GM06990 (cell line): ENCODE results near the gene KCNT1.

Experiments
- DNase-seq: peaks from one replicate; pipeline ENCODE4 v3.0.0-alpha.2; 2011; ENCODE audit not compliant: insufficient read length; ENCODE audit errors: extremely low read depth
- H3K27me3 ChIP-seq: replicated peaks from 2 replicates; pipeline ENCODE4 v1.6.0; 2011; ENCODE audit warnings: low read length; ENCODE audit not compliant: control insufficient read depth, insufficient read depth
- H3K36me3 ChIP-seq: 2 replicates; pipeline ENCODE4 v1.5.1; 2011; ENCODE audit warnings: low read length; ENCODE audit not compliant: control insufficient read depth, insufficient read depth
- H3K4me3 ChIP-seq: replicated peaks from 2 replicates; pipeline ENCODE4 v1.5.1; 2011; ENCODE audit warnings: low read depth, mild to moderate bottlenecking, control low read depth, low read length
- CTCF ChIP-seq: IDR thresholded peaks from 2 replicates; pipeline ENCODE4 v1.5.1; 2011; ENCODE audit warnings: low read length, control low read depth, mild to moderate bottlenecking, inconsistent platforms; ENCODE audit not compliant: insufficient read depth, poor library complexity, severe bottlenecking

KCNT1 gene

GRCh38 chr9:135683401-135684034 is 18.5 kb upstream of the KCNT1 start:
- no peak overlapping the region for H3K4me3 ChIP-seq
- DNase-seq: no peak
- no peak for TF ChIP-seq CTCF
- no peaks in the 10 kb centered on the region for H3K36me3 ChIP-seq
- H3K27me3 ChIP-seq: no peaks in the 10 kb centered on the region

- no peaks in the 10 kb centered on the region for H3K27me3 ChIP-seq
Observed at GRCh38 chr9:135684691-135685090, 17.3 kb upstream of the KCNT1 start.

GRCh38 chr9:135687216-135687615 is 14.8 kb upstream of the KCNT1 start:
- no peak for TF ChIP-seq CTCF
- H3K27me3 ChIP-seq: no peaks in the 10 kb centered on the region; the same call in 1 of the 2 replicates
- H3K36me3 ChIP-seq: no peaks in the 10 kb centered on the region
- H3K4me3 ChIP-seq: no peak overlapping the region
- no peak for DNase-seq

More at GRCh38 chr9:135684691-135685090, 17.3 kb upstream of the KCNT1 start:
- Histone ChIP-seq H3K36me3 (no peaks in the 10 kb centered on the region), H3K4me3 (no peak overlapping the region)
- no peak for DNase-seq
- TF ChIP-seq CTCF: no peak

GRCh38 chr9:135689011-135689410 is 13.0 kb upstream of the KCNT1 start:
- H3K4me3 ChIP-seq: no peak overlapping the region
- no peak for TF ChIP-seq CTCF
- no peaks in the 10 kb centered on the region; the same call in 1 of the 2 replicates for H3K27me3 ChIP-seq
- H3K36me3 ChIP-seq: no peaks in the 10 kb centered on the region
- no peak for DNase-seq

- Histone ChIP-seq H3K4me3 (no peak overlapping the region), H3K27me3 (no peaks in the 10 kb centered on the region; the same call in none of the 2 replicates), H3K36me3 (no peaks in the 10 kb centered on the region)
- TF ChIP-seq CTCF: no peak
- DNase-seq: no peak
Observed at GRCh38 chr9:135690836-135691570, 11.0 kb upstream of the KCNT1 start.
